ENCODE measurements around the gene TTBK1.
A peak's percentile ranks its signal among the peaks of the same experiment; 100 is the strongest.

Gene TTBK1

DNA sequence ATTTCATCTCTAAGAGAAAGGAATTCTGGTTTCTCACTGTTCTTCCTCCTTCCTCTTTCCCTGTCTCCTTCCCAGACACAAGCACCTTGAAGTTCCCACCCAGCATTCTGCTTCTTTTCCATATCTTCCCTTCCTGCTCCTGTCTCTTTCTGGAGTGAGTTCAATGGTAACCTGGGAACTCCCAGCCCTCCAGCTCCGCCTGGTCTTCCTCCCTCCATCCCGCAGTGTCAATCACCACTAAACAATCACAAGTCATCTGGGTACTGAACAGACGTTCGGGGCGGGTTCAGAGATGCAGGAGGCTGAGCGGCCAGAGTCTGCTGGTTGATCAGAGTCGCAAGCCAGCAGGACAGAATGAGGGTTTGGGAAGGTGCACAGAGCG, 7.7 kb downstream of the TTBK1 start:
- H3K4me3 ChIP-seq (ENCODE audit: low read length), result no peak overlapping the region
- DNase-seq (ENCODE audit: low read depth), result peak; percentile 32
- TF ChIP-seq CTCF (IDR thresholded peaks at IDR 0.05; ENCODE audit: insufficient read depth, low read depth, low read length, missing control alignments), result no peak

DNA sequence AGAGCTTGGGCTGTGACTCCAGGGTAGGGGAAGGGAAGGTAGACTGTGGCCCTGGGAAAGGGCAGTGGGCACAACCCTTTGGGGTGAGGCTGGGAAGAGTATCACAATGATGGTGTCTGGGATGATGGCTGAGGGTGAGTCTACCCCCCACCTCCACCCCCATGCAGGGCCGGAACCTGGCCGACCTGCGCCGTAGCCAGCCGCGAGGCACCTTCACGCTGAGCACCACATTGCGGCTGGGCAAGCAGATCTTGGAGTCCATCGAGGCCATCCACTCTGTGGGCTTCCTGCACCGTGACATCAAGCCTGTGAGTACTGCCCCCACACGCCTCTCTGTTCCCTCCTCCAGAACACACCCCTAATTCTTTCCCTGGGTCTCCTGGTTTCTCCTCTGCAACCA, 10.1 kb downstream of the TTBK1 start:
- no peak overlapping the region for H3K4me3 ChIP-seq (ENCODE audit: low read length)
- no peak for TF ChIP-seq CTCF (IDR thresholded peaks at IDR 0.05; ENCODE audit: insufficient read depth, low read depth, low read length, missing control alignments)
- DNase-seq (ENCODE audit: low read depth), result no peak

DNA sequence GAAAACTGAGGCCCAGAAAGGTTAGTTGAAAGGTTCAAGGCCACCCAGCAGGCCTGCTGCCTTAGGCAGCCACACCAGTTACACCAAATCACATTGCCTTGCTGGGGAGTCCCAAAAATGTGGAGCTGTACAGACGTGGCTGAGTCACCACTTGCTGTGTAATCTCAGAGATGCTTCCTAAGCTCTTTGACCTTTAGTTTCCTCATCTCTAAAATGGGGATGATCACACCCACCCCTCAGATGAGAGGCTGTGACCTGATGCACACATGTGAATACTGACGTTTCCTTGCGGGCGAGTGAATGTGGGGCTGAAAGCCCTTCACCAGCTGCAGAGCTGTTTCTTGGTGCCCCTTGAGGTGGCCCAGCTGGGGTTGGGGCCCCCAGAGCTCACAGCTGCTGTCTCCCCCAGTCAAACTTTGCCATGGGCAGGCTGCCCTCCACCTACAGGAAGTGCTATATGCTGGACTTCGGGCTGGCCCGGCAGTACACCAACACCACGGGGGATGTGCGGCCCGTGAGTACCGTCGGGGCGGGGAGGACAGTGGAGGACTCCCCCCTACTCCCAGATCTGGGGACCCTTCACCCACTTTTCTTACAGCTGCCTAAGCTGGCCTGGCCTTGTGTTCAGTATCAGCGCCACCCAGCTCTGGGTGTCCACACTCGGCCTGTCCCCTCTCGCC, 11.0 kb downstream of the TTBK1 start:
- no peak overlapping the region for H3K4me3 ChIP-seq (ENCODE audit: low read length)
- DNase-seq (ENCODE audit: low read depth), result peak; percentile 35
- no peak for TF ChIP-seq CTCF (IDR thresholded peaks at IDR 0.05; ENCODE audit: insufficient read depth, low read depth, low read length, missing control alignments)

GRCh38 chr6:43254846-43255245, 11.6 kb downstream of the TTBK1 start:
- TF ChIP-seq CTCF (IDR thresholded peaks at IDR 0.05; ENCODE audit: insufficient read depth, low read depth, low read length, missing control alignments), result no peak
- H3K4me3 ChIP-seq (ENCODE audit: low read length), result no peak overlapping the region
- DNase-seq (ENCODE audit: low read depth), result no peak

- no peak for TF ChIP-seq CTCF (IDR thresholded peaks at IDR 0.05; ENCODE audit: insufficient read depth, low read depth, low read length, missing control alignments)
- no peak for DNase-seq (ENCODE audit: low read depth)
- H3K4me3 ChIP-seq (ENCODE audit: low read length), result no peak overlapping the region
Observed at GRCh38 chr6:43255408-43256054, 12.2 kb downstream of the TTBK1 start.

DNA sequence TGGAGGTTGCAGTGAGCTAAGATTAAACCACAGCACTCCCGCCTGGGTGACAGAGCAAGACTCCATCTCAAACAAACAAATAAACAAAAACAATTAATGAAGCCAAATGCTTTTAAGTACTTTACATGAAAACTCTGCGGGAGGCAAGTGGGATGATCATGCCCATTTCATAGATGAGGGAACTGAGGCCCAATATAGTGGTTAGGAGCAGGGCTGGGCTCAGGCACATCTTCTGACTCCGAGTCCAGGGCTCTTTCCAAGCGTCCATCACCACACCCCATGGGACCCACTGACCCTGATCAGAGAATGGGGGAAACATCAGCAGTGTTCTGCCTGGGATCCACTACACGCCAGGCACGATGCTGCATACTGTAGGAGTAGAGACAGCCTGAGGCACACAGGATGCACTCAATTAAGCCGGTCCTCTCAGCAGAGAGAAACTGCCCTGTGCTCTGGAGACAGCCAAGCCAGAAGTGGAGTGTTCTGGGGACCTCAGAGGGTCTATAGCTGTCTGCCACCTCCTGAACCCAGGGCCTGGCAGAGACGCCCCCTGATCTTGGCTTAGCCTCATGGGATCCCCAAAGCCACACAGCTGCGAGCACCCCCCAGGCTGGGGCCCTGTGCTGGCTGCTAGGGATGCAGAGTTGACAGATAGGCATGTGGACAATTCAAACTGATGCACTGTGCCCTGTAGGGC, 13.5 kb downstream of the TTBK1 start:
- no peak for DNase-seq (ENCODE audit: low read depth)
- no peak for TF ChIP-seq CTCF (IDR thresholded peaks at IDR 0.05; ENCODE audit: insufficient read depth, low read depth, low read length, missing control alignments)
- H3K4me3 ChIP-seq (ENCODE audit: low read length), result no peak overlapping the region

All from epithelial cell of esophagus (primary cell).